ENCODE results near the gene HCRTR1.
"Not testable (repeated sequence)": the region's sequence is repeated elsewhere in the genome, so short reads cannot be mapped to it uniquely, and the experiment has no call there.

HCRTR1 gene

GRCh38 chr1:31581821-31582810 lies 35.4 kb upstream of the HCRTR1 start:
- no peak for DNase-seq (ENCODE audit: low read depth)

GRCh38 chr1:31583082-31583994 lies 34.2 kb upstream of the HCRTR1 start:
- DNase-seq (ENCODE audit: low read depth) = no peak

DNA sequence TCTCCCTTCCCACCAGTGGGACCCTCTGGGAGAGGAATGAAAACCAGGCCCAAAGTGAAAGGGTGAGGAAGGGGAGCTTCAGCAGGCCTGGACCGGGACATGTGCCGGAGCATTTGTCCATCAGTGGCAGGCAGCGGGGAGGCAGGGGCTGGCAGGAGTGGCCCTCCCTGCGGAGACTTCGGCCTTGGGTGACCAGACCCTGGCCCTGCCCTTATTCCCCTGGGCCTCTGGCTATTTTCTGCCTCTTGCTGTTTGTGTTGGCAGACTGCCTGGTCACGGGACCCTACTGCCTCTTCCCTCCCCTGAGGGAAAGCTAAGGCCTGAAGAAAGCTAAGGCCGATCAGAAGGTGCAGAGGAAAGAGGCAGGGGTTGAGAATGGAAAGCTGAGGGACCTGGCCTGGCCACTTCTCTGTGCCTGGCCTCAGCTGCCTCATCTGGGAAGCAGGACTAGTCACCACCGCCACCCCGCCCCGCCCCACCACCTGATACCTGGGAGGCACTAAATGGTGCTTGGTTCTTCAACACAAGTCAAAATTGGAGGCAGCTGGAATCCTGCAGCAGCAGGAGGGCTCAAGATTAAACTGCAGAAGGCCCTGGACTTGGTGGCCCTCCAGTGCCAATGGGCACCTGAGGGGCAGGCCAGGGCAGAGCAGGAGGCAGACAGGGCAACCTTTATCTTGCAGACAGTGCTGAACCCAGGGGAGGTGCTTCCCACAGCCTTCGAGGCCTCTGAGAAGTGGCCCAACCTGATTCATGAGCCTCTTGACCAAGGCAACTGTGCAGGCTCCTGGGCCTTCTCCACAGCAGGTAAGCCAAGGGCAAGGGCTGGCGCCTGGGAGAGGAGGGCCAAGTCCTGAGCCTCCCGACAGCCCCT lies 33.3 kb upstream of the HCRTR1 start:
- no peak for DNase-seq (ENCODE audit: low read depth)

- DNase-seq (ENCODE audit: low read depth) = no peak
These were observed 32.4 kb upstream of the HCRTR1 start for GRCh38 chr1:31584869-31585735.

DNA sequence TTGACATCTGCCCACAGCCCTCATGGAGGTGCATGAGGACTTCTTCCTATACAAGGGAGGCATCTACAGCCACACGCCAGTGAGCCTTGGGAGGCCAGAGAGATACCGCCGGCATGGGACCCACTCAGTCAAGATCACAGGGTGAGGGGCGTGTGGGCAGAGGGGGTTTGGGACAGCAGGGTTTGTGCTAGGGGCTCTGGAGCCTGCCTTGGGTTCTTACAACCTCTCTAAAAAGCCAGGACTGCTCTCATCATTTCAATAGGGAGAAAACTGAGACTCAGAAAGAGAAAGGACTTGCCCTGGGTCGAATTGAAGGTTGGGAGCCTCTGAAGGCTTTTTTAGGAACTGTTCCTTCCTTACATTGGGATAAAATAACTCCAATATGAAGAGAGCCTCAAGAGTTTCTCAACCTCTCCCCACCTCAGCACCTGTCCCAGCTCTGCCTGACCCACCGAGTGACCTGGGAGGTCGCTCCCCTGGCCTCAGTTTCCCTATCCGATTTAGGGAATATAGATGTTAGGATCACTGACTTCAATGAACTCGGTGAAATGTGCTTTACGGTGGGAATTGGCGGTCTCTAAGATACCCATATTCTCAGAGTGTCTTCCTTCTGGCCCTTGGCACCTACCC lies 31.6 kb upstream of the HCRTR1 start:
- no peak for DNase-seq (ENCODE audit: low read depth)

DNA sequence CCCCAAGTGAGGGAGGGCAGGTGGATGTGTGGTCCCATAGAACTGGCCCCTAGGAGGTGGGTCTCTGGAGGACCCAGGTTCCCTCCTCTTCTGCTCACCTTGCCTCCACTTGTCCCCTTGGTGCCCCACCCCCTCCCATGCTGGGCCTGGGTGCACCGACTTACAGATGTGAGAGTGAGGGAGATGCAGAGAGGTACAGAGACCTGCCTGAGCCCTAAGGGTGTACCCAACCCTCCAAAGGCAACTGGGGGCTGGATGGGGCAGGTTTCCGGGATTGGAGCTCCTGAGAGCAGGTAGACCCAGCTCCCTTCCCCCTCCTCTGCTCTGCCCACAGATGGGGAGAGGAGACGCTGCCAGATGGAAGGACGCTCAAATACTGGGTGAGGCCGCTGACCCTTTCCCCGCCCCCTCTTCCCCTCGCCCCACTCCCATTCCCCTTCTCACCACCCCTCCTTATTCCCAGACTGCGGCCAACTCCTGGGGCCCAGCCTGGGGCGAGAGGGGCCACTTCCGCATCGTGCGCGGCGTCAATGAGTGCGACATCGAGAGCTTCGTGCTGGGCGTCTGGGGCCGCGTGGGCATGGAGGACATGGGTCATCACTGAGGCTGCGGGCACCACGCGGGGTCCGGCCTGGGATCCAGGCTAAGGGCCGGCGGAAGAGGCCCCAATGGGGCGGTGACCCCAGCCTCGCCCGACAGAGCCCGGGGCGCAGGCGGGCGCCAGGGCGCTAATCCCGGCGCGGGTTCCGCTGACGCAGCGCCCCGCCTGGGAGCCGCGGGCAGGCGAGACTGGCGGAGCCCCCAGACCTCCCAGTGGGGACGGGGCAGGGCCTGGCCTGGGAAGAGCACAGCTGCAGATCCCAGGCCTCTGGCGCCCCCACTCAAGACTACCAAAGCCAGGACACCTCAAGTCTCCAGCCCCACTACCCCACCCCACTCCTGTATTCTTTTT lies 30.8 kb upstream of the HCRTR1 start:
- no peak for DNase-seq (ENCODE audit: low read depth)

- DNase-seq (ENCODE audit: low read depth) = not testable (repeated sequence)
These were observed 30.2 kb upstream of the HCRTR1 start for GRCh38 chr1:31587328-31587699.

GRCh38 chr1:31587720-31588423 lies 29.6 kb upstream of the HCRTR1 start:
- no peak for DNase-seq (ENCODE audit: low read depth)

DNA sequence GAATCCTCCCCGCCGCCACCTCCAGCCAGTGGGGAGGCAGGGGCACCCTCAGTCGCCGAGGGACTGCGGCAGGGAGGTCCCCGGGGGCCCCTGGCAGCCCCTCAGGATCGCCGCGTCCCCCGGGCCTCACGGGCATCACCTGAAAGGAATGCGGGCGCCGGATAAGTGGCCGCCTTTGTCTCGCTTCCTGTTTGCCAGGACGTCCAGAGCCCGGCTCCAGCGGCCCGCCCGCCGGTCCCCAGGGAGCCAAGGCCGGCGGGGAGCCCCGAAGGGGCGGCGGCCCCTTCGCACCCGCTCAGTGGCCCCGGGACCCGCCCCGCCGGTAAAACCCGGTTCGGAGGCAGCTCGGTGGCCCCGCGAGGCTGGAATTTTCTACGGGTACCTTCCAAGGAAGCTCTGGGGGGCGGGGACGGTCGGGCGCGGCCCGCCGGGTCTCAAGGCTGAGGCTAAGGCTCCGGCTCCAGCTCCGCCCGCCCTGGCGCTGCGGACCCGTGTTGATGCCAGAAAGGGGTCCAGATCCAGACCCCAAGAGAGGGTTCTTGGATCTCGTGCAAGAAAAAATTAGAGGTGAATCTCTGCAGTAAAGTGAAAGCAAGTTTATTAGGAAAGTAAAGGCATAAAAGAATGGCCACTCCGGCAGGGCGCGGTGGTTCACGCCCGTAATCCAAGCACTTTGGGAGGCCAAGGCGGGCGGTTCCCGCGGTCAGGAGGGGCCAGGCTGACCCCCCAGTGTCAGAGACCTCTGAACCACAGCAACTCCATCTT lies 28.6 kb upstream of the HCRTR1 start:
- no peak for DNase-seq (ENCODE audit: low read depth)

- no peak for DNase-seq (ENCODE audit: low read depth)
These were observed 25.9 kb upstream of the HCRTR1 start for GRCh38 chr1:31591425-31592093.

- DNase-seq (ENCODE audit: low read depth) = no peak
These were observed 25.4 kb upstream of the HCRTR1 start for GRCh38 chr1:31592132-31592531.

DNA sequence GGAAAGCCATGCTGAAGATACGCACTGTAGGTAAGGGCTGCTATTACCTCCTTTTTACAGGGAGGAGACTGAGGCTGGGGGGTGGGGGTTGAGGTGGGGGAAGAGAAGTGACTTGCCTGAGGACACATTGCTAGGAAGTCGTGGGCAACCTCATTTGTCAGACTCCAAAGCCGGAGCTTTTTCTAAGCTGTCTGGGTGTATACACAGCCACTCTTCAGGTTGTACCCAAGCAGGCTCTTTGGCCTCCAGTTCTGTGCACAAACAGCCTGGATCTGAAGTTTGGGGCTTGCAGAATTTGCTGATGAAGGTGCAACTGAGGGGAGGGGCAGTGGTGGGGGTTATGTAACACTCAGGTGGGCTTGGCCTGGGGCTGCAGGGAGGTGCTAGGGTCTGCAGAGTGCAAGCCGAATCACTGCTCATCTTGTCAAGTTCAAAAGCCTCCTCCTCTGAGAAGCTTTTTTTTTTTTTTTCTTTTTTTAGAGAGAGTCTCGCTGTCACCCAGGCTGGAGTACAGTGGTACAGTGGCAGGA lies 24.3 kb upstream of the HCRTR1 start:
- no peak for DNase-seq (ENCODE audit: low read depth)

- DNase-seq (ENCODE audit: low read depth) = no peak
These were observed 23.5 kb upstream of the HCRTR1 start for GRCh38 chr1:31593770-31594632.

DNA sequence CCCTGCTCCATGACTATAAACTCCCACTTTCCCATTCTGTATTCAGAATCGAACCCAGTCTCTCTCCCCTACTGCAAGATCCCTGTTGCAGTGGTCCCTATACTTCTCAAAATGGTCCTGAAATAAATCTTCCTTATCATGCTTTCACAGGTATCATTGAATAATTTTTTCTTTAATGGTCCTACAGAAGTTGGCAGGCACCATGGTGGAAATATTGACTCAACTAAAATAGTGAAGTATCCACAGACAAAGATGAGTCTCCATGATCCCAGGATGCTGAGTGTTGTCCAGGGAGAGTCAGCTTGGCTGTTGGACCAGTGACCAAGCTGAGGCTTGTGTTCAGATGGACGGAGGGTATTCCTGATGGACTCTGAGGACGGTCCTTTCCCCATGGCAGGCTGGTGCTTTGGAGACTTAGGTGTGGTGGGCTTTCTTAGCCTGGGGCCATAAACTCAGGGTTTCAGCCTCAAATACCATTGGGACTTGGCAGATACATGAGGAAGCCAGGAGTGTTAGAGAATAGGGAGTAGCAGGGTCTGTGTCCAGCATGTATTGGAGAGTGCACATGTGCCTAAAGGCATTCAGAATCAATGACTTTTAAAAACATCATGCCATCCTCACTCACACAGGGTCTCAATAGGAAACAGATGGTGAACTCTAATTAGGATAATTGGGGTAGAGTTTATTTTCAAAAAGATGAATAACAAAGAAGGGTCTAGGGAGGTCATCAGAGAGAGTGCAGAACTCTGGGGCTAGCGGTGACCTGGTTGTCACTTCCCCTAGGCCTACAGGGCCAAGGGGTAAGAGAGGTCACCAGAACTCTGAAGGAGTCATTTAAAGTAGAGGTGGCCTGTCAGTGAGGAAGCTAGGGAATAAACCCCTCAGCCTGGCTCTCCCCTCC lies 21.4 kb upstream of the HCRTR1 start:
- DNase-seq (ENCODE audit: low read depth) = no peak

DNA sequence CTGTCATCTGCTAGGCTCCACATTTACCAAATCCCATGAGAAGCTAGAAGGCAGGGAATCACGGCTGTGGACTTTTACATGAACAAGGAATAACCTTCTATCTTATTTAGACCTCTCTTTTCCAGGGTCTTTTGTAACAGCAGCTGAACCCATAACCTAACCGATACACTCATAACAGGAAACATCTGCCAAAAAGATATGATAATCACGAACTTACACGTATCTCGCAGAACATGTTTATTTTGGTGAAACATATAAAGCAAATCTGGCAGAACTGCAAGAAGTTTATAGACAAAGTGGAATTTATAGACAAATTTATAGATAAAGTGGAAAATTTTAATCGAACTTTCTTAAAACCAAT lies 20.8 kb upstream of the HCRTR1 start:
- DNase-seq (ENCODE audit: low read depth) = no peak

Data from GM04503 (cell line).